ENCODE results near the gene SPECC1. TPM values are rescaled to one million over a fixed set of nuclear protein-coding genes. Genes with fewer than 3 reads are reported as not detected.

The SPECC1 gene
- total RNA-seq, 2 donors from 2014 or later = 10.3 to 13.5 TPM

- no peak for TF ChIP-seq CTCF (IDR thresholded peaks at IDR 0.05)
- Histone ChIP-seq H3K36me3 (no peaks in the 10 kb centered on the region), H3K27me3 (no peaks in the 10 kb centered on the region), H3K27ac (no peak overlapping the region), H3K4me1 (no peaks in the 10 kb centered on the region), H3K4me3 (no peak overlapping the region), H3K9me3 (no peaks in the 10 kb centered on the region)
- no peak for DNase-seq (ENCODE audit: low spot score)
Observed at GRCh38 chr17:20214794-20215193, 205.6 kb downstream of the SPECC1 start.

- no peaks in the 10 kb centered on the region for H3K27me3 ChIP-seq
- DNase-seq (ENCODE audit: low spot score) = no peak
- H3K27ac ChIP-seq = no peak overlapping the region
- no peak for TF ChIP-seq CTCF (IDR thresholded peaks at IDR 0.05)
- no peaks in the 10 kb centered on the region for H3K9me3 ChIP-seq
- H3K4me3 ChIP-seq = no peak overlapping the region
- no peaks in the 10 kb centered on the region for H3K4me1 ChIP-seq
- H3K36me3 ChIP-seq = no peaks in the 10 kb centered on the region
Observed at GRCh38 chr17:20216154-20216815, 207.1 kb downstream of the SPECC1 start.

- DNase-seq (ENCODE audit: low spot score) = no peak
- Histone ChIP-seq H3K36me3 (no peaks in the 10 kb centered on the region), H3K9me3 (no peaks in the 10 kb centered on the region), H3K4me3 (no peak overlapping the region), H3K27me3 (no peaks in the 10 kb centered on the region), H3K4me1 (no peaks in the 10 kb centered on the region), H3K27ac (no peak overlapping the region)
- no peak for TF ChIP-seq CTCF (IDR thresholded peaks at IDR 0.05)
Observed at GRCh38 chr17:20216853-20217252, 207.7 kb downstream of the SPECC1 start.

- H3K4me1 ChIP-seq = no peaks in the 10 kb centered on the region
Observed at GRCh38 chr17:20217677-20218076, 208.5 kb downstream of the SPECC1 start.

GRCh38 chr17:20218272-20218671, 209.1 kb downstream of the SPECC1 start:
- TF ChIP-seq CTCF (IDR thresholded peaks at IDR 0.05) = no peak
- Histone ChIP-seq H3K4me1 (no peaks in the 10 kb centered on the region), H3K27me3 (no peaks in the 10 kb centered on the region), H3K4me3 (no peak overlapping the region), H3K36me3 (no peaks in the 10 kb centered on the region), H3K9me3 (no peaks in the 10 kb centered on the region), H3K27ac (no peak overlapping the region)
- DNase-seq (ENCODE audit: low spot score) = no peak

More at GRCh38 chr17:20217677-20218076, 208.5 kb downstream of the SPECC1 start:
- Histone ChIP-seq H3K9me3 (no peaks in the 10 kb centered on the region), H3K27ac (no peak overlapping the region), H3K27me3 (no peaks in the 10 kb centered on the region), H3K4me3 (no peak overlapping the region), H3K36me3 (no peaks in the 10 kb centered on the region)
- no peak for DNase-seq (ENCODE audit: low spot score)
- TF ChIP-seq CTCF (IDR thresholded peaks at IDR 0.05) = no peak

- H3K9me3 ChIP-seq = no peaks in the 10 kb centered on the region
- H3K4me1 ChIP-seq = peaks cover 0 to 4% of the 10 kb centered on the region in 2 donors
- no peak overlapping the region for H3K27ac ChIP-seq
- no peaks in the 10 kb centered on the region for H3K36me3 ChIP-seq
- TF ChIP-seq CTCF (IDR thresholded peaks at IDR 0.05) = no peak
- no peaks in the 10 kb centered on the region for H3K27me3 ChIP-seq
- H3K4me3 ChIP-seq = no peak overlapping the region
- DNase-seq (ENCODE audit: low spot score) = no peak
Observed at GRCh38 chr17:20223808-20224328, 214.7 kb downstream of the SPECC1 start.
